Measurements from ENCODE around the gene CCDC3.
A peak's percentile ranks its signal among the peaks of the same experiment; 100 is the strongest.
"Not testable (repeated sequence)": the region's sequence is repeated elsewhere in the genome, so short reads cannot be mapped to it uniquely, and the experiment has no call there.

The CCDC3 gene

GRCh38 chr10:13001041-13001886 is at the start of gene CCDC3:
TSS of gene CCDC3 (minus strand) at chr10:13001713. CDS start at chr10:13001570, 143 bp downstream.
- peak in 1 of 3 experiments; percentile 17 for DNase-seq (ENCODE audit: low read depth in 3 of 3)

DNA sequence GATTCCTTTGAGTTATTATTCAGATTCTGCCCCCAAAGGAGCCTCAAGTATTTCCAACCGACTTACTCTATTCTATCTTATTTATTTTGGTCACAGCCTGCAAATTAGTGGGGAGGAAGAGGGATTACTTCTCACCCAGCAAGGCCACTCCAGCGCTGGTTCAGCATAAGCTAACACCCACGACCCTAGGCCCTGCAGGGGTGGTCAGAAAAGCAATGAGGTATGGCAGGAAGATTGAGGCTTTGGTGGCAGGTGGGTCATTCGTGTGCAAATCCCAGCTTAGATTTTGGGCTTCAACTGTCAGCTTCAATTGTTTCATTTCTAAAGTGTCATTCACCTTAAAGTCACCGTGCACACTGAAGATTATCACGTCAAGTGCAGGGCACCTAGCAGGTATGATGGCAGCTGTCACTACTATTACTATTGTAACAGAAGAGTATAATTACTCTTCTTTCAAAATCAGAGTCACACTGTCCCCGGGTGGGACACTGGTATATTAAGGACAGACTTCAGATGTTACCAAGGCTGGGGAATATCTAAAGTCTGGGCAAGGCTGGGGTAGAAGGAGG is 49.7 kb upstream of the CCDC3 start:
- DNase-seq (ENCODE audit: low read depth in 3 of 3), result no peak

DNA sequence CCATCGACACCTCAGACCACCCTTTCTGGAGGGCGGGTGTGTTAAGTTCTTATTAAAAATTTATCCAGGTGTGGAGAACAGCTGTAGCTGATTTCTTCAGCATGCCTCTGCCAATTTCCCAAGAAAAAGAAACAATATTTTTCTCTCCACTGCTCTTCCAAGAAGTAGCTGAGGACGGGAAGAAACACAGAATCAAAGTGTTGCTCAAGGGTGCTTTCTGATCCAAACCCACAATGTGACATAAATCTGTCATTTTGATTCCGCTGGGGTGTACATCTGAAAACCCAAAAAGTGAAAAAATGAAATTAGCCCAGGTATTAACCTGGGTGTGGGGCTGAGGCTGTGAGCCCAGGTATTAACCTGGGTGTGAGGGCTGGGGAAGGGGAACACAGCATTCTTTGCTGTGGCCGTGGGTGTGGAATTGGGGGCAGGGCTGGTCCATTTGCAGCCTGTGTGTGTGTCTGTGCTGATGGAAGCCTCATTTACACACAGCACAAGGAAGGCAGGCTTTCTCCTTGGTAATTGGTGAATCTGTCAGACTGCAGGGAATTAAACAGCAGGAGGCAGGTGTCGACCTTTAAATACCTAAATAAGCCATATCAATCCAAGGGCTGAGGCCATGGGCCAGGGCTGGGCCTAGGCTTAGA is 48.4 kb upstream of the CCDC3 start:
- DNase-seq (ENCODE audit: low read depth in 3 of 3), result no peak

DNA sequence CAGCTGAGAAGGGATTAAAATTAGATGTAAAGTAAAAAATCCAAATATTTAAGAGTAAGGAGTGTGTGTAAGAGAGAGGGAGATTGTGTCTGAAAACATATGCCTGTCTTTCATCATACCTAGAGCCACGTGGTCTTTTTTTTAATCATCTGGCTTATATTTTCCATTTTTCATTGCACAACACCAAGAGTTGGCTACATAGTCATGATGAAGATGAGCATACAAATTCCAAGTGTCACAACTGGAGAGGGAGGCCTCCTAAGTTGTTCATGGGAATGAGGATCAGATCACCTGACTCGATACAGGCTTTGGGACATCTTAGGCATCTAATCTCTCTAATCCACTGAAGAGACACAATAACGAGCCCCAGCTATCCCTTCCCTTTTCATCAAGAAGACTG is 47.2 kb upstream of the CCDC3 start:
- no peak for DNase-seq (ENCODE audit: low read depth in 3 of 3)

- DNase-seq (ENCODE audit: low read depth in 3 of 3), result no peak
These were observed 46.2 kb upstream of the CCDC3 start for GRCh38 chr10:13047529-13048206.

DNA sequence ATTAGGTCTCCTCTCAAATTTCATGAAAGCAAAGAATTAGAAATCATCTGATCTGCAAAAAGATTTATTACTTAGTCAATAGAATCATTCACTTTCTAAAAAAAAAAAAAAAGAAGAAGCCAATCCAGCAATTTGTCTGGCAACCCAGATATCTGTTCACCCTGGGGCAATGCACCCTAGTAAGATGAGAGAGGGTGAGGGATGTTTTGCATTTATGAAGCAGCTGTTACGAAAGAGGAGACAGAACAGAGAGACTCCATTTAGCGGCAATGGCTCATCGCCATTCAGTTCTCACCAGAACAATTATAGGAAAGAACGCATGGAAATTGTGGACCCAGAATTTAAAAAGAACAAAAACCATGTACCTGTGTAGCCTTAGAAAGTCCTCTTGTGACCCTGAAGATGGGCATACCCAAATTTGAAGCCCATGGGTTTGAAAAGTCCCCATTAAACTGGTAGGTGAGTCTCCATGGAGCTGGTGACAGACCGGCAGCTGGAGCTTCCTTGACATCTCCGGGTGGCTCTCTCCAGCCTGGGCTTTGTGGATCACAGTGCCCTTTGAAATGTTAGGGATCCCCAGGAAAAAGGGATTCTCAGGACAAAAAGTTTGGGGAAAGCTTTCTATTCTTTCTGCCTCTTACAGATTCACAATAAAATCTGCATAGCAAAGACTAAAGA is 45.5 kb upstream of the CCDC3 start:
- DNase-seq (ENCODE audit: low read depth in 3 of 3), result no peak

GRCh38 chr10:13043520-13043919 is 42.0 kb upstream of the CCDC3 start:
- no peak for DNase-seq (ENCODE audit: low read depth in 3 of 3)

DNA sequence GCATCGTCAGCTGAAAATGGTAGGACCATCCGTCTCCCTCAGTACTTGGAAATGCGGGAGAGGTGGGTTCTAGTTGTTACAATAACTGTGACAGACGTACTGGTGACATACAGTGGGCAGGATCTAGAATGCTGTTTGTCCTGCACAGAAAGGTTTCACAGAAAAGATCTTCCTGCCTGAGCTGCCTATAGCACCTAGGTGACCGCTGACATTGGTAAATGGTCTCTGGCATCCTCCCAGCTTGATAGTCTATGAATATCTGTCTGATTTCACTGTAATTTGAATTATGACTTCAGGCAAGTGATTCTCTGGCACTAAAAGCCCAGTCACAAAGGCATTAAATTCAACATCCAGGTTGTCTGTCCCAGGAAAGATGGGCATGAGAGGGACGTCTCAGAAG is 38.2 kb upstream of the CCDC3 start:
- no peak for DNase-seq (ENCODE audit: low read depth in 3 of 3)

GRCh38 chr10:13038391-13038790 is 36.9 kb upstream of the CCDC3 start:
- DNase-seq (ENCODE audit: low read depth in 3 of 3), result no peak

DNA sequence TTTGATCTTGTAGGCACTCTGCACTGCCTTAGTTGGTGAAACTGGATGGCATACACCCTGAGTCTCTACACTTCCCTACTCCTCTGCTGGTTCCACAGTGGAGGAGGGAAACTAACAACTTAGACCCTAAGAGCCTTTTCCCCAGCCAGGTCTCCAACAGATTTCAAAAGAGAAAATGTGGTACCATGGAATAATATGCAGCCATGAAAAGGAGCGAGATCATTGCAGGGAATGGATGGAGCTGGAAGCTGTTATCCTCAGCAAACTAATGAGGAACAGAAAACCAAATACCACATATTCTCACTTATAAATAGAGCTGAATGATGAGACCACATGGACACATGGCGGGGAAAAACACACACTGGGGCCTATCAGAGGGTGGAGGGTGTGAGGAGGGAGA is 36.3 kb upstream of the CCDC3 start:
- DNase-seq (ENCODE audit: low read depth in 3 of 3), result no peak

GRCh38 chr10:13036841-13037240 is 35.3 kb upstream of the CCDC3 start:
- no peak for DNase-seq (ENCODE audit: low read depth in 3 of 3)

DNA sequence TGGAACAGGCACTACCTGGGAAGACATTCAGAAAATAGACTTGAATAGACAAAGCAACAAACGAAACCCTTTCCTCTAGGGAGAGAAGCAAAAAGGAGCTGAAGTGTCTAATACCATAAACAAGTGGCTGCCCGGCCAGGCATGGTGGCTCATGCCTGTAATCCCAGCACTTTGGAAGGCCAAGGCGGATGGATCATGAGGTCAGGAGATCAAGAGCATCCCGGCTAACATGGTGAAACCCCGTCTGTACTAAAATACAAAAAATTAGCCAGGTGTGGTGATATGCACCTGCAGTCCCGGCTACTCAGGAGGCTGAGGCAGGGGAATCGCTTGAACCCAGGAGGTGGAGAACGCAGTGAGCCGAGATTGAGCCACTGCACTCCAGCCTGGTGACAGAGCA is 34.2 kb upstream of the CCDC3 start:
- DNase-seq (ENCODE audit: low read depth in 3 of 3), result not testable (repeated sequence)

- DNase-seq (ENCODE audit: low read depth in 3 of 3), result no peak
These were observed 25.4 kb upstream of the CCDC3 start for GRCh38 chr10:13026873-13027272.

DNA sequence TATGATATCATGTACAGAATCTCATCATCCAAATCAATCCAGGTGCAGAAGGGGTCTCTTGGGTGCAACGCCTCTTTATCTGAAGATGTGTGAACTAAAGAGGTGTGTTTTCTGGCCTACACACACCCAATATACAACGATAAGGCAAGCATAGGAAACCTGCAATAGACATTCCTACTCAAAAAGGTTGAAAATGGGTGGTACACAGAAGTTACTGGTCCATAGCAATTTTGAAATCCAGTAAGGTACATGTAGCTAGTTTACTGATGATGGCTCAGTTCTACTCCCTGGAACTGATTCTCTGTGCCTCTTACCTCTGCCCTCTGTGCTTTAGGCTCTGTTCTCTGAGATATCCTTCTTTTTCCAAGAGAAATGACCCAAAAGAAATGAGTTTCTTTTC is 22.2 kb upstream of the CCDC3 start:
- DNase-seq (ENCODE audit: low read depth in 3 of 3), result no peak

- no peak for DNase-seq (ENCODE audit: low read depth in 3 of 3)
These were observed 17.8 kb upstream of the CCDC3 start for GRCh38 chr10:13019280-13019679.

DNA sequence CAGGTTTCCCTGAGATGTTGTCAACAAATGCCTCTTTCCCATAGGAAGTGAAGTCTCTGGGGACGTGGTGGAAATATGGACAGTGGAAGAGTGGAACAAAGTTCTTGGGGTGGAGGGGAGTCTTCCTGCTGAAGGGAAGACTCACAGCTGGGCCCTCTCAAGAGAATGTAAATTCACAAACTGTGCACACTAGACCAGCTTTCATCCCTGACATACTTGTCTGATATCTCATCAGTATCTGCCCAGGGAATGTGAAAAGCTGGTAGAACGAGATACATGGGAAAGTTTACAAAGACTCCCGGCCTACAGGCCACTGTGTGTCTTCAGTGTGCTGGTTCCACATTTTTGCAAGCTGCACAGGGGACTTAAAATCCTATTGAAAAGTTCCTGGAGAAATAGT is 16.7 kb upstream of the CCDC3 start:
- DNase-seq (ENCODE audit: low read depth in 3 of 3), result no peak

DNA sequence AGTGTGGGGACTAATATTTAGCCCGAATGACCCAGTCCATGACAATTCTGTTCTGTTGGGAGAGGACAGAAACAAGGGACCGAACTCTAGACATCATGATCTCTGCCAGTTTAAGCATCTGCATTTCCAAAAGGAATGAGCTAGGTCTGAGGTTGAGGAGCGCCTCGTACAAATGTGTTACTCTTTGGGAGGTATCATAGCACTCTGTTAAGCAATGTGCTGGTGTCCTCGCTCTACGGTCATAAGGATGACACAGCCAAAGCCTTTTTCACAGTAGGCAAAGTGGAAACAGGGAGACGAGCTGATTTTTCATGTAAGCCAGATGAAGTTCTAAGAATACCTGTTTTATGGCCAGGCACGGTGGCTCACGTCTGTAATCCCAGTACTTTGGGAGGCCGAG is 15.4 kb upstream of the CCDC3 start:
- DNase-seq (ENCODE audit: low read depth in 3 of 3), result no peak

DNA sequence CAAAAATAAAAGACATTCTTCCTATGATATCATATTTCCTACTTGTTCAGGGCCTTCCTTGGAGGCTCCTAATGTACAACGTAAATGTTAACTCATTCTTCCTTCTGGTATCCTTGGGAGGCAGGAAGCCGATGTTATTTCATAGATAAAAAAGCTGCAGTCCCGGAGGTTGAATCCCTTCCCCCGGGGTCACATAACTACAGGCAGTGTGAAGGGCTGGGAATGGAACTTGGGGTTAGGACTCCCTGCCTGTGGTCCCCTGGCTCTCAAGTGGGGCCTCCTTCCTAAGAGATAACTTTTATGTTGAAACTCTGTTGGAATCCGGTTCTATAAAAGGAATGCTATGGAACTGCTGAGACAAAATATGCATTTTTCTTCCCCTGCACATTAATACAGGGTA is 14.9 kb upstream of the CCDC3 start:
- DNase-seq (ENCODE audit: low read depth in 3 of 3), result no peak

- no peak for DNase-seq (ENCODE audit: low read depth in 3 of 3)
These were observed 4.5 kb upstream of the CCDC3 start for GRCh38 chr10:13006037-13006436.

DNA sequence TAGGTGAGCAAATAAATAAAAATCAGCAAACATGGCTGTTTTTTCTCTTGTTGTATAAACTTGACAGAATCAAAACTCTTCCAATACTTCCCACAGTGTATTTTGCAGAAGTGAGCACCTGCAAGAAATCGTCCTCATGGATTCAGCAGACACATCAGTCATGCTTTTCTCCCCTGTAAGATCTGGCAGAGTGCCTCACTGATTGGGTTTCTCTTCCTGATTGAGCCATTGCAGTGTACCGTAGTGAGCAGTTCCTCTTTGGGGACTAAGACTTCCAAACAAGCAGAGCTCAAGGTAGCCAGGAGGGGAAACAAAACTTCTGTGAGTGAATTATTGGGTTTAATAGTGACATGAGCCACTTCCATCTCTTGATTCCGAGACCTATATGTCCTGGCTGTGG is 2.2 kb upstream of the CCDC3 start:
- no peak for DNase-seq (ENCODE audit: low read depth in 3 of 3)

- DNase-seq (ENCODE audit: low read depth in 3 of 3), result no peak
These were observed 1.5 kb upstream of the CCDC3 start for GRCh38 chr10:13003004-13003403.

DNA sequence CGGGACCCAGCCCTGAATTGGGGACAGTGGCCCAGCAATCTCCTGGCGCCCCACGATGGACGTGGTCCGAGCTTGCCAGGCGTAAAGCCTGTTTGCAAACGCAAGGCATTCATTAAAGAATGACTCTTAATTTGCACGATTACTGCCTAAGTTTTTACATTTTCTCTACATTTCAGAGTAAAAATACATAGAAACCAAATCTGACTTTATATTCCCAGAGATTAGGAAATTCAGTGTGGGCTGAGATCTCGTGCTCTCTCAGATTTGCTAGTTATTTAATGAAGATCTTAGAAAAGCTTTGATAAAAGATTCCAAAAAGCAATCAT is 337 bp upstream of the CCDC3 start:
- no peak for DNase-seq (ENCODE audit: low read depth in 3 of 3)
